GM18867 (cell line): ENCODE results near the gene PARD3.

Source experiments
- ATAC-seq: cut with Tn5 transposase; IDR thresholded peaks from one replicate; pipeline ENCODE4 v1.9.1; 2021; ENCODE audit warnings: mild to moderate bottlenecking, moderate library complexity; ENCODE audit not compliant: unreplicated experiment

Gene PARD3

DNA sequence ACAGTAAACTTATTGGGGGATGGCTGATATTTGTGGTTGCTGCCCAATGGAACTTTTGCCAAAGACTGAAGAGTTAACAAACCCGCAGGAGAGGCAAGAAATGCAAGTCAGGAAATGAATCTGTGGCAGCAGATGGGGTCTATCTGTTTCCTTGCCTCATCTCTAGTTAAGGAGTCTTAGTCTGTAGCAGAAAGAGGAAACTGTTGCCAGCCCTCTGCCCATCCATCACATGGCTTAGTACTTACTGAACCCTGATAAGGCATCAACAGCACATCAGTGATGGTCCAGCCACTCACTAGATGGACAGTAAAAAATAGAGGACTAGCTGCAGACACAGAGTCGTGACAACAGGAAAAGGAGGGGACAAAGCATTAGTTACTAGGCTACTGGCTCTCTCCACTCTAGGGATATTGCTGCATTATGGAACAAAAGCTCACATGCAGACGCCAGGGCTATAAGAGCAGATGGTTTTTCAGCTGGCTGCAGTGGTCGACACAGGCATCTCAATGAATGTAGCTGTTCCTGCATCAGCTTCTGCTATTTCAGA, 614.7 kb downstream of the PARD3 start:
- no peak for ATAC-seq

DNA sequence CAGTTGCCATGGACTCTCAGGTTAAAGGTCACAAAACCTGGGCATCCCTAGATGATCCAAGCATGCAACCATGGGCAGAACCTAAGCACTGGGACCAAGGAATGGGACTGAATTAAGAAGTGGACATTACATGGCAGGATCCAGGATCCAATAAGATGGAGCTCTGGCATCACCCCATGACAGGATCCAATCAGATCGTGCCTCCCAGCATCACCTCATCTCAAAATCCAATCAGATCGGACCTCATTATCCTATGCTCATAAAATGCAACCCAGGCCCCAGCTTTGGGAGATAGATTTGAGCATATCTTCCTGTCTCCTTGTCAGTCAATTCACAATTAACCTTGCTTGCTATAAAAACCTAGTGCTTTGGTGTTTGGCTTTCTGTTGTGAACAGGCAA, 616.1 kb downstream of the PARD3 start:
- no peak for ATAC-seq

DNA sequence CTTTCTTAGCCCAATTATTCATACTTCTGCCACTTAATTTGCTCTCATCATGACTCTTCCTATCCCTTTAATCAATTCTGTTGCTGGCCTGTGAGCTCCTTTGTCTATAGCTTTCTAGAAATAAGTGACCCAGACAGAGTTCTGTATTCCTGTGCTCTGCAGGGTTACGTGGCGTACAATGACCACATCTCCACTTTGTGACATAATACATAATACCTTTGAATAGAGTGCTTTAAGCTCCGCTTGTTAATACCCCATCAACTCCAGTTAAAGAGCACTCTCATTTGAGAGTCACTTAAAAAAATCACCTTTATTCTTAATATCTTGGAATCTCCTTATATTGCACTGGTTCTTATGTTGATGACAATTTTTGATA, 619.0 kb downstream of the PARD3 start:
- no peak for ATAC-seq

DNA sequence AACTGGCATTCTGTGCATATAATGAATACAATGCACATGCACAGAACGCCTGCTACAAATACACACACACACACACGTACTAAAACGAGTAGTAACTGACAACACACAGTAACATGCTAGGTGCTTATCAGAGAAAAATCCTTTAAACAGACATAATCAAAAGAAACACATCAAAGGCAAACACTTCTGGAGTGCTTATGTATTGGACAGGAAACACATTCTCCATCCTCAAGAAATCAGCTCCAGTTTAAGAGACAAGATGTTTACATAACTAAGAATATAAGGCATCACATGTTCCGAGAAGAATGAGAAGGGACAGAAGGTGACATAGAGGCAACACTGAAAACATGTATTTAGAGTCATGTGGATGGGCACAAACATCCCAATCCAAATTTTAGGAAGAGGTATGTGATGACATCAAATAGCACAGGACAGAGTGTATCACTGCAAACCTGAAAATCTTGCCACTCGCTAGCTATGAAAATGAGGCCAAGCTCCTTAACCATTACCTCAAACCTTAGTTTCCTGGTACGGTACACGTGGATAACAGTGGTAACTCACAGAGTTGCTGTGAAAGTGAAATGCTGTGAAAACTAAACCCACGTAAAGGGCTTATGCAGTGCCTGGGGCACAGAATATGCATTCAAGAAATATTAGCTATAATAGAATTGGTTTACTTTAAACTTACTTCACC, 619.6 kb downstream of the PARD3 start:
- no peak for ATAC-seq

DNA sequence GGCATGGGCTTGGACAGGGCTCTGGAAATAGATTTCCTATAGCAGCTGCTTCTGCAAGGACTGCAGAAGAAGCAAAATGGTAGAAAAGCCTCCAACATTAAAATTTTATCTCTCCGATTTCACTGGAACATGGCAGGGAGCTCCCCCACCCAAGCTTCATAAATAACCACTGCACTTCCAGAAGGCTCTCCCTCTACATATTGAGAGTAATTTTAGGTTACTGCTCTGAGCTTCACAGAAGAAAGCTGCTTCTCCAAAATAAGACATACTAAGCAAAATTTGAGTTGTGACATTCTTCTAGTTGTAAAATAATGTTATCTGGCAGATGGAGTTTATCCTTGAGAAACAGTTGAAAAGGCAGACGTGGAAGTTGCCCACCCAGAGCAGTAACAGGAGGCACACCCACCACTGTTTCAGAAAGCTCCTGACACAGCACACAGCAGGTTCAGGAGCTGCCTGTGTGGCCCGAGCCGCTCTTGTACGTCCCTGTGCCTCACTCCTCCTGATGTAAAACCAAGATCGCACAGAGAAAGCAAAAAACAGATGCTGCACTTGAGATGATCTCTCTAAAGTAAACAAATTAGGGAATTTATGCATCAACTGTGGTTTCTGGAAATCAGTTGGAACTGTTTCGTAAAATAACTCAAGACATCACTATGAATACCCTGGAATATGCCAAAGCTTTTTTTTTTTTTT, 621.0 kb downstream of the PARD3 start:
- ATAC-seq = no peak

DNA sequence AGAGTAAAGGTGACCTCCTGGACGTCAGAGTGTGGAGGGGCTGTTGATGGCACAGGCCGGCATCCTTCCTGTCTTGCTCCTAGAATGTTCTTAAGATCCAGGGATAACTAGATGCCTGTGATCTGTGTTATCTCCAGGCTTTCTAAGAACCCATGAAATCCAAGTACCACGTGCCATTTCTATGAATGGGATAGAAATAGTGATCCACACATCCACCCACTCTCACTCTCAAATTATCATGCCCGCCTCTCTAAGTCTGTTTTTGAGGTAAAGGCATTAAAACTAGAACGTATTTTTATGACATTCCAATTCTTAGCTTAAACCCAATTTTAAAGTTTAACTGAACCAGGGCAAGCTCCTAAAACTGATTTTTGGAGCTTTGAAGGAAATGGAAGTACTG, 622.5 kb downstream of the PARD3 start:
- ATAC-seq = no peak

DNA sequence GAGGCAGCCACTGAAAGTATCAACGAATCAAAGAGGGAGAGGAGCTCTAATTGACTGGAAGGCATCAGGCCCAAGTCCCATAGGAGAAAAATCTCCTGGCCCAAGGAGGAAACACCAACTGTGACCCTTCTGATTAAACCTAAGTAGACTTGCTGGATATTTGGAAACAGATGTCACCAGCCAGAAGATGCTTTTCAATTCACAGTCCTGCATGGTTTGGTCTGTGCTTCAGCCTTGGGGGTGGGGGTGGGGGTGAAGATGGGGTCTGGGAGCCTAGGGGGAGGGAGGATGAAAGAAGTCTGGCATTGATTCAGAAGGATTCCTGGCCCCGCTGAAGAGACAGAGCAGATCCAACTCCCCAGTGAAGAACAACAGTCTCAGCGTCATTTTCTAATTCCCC, 623.7 kb downstream of the PARD3 start:
- no peak for ATAC-seq

DNA sequence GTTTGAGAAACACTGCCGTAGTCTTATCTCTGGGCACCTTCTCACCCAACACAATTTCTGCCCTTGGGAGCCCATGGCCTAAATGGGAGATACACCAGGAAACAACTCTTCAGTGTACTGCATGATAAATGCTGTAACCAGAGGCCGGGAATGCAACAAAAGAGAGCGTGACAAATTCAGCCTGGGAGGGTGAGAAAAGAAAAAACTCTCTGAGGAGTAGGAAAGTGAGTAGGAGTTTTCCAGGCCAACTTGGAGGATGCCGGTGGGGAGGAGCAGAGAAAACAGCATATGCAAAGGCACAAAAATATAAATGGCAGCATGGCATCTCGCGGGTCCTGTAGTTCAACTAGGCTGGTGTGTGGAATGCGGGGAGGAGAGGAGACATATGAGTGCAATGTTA, 624.5 kb downstream of the PARD3 start:
- no peak for ATAC-seq

DNA sequence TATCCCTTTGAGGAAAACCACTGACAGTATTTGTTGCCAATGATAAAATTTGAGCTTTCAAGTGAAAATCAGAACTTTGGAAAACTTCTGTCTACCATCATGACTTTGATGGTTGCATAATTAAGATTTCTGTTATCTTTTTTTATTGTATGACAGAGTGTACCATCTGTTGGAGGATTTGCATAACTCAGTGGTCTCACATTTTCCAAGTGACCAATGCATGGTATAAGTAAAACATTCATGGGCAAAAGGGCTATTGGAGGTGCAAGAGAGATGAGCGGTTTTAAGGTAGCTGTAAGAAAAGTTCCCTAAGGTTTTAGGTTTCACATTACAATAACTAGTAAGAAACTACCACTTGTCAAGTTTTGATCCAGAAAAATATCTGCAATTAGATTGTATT, 625.3 kb downstream of the PARD3 start:
- no peak for ATAC-seq

DNA sequence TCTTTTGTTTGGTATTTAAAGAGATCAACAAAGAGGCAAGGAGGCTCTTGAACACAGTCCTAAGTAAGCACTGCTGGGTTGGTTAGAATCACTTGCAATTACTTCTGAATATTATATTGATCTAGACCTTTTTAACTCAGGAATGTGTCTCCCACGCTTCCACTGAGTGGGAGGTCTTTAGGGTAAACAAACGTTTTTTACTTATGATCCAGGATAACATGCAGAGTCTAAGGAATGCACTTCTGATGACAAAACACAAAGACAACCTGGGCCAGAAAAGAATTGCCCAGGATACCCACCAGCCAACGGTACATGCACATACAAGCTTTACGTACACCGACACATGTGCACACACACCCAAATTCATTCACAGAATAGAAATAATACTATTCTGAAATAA, 626.9 kb downstream of the PARD3 start:
- no peak for ATAC-seq

DNA sequence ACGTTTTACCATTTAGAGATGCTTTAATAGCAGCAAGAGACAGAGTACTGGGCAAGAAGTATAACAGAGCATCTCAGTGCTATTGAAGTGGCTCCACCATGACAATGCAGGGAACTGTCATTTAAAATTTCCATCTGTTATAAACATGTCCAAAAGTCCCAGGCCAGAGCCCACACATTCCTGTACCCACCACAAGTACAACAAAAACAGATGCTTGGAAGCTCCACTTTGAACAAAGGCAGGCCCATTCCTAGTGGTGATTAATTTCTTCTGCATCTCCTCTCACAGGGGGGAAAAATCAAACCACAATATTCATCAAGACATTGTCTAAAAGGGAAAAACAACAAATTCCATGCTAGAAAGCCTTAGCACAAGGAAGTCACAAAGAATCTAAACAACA, 627.9 kb downstream of the PARD3 start:
- no peak for ATAC-seq

DNA sequence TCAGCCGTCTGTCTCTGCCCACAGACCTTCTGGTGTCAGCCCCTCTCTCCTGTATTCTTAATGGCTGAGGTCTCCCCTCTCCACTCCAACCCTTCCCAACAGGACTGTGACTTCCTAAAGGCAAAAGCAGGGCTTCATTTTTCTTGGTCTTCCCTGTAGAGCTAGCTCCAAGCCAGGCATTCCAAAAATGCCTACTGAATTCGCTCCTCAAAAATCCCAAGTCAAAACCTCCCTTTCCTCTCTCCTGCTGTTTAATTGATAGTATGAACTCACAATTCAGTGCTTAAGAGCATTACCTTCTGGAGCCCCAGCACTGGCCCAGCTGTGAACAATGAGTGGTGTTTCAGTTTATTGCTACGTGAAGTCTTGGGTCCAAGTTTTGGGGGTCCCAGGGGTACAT, 628.4 kb downstream of the PARD3 start:
- ATAC-seq = no peak

DNA sequence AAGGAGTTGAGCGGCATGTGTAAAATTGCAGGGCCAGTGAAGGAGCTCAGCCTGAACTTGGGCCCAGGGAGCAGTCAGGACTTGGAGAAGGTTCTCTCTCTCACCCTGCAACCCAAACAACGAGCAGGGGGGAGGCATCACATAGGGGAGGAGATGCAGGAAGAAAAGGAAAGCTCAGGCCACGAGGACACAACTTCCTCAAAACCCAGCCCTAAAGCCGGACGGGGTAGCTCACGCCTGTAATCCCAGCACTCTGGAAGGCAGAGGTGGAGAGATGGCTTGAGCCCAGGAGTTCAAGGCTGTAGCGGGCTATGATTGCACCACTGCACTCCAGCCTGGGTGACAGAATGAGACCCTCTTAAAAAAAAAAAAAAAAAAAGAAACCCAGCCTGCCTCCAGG, 629.1 kb downstream of the PARD3 start:
- no peak for ATAC-seq

DNA sequence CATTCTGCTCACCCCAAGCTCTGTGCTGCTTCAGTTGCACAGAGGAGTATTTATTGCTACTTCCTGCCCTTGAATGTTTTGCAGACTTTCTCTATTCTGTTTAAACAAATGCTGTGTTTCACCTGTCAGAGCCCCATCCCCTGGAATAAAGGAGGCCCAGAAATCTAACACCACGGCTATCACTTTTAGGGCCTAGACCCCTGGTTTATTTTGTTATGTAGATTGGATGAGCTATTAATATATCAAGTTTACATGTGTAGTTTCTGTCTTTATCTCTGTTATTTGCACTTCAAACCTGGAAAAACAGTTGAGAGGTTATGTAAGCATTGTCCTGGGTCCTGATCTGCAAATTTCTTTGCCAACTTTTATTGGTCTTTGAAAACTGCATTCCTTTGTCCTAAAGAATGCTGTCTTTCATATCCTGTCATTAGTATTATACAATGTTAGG, 630.1 kb downstream of the PARD3 start:
- ATAC-seq = no peak

DNA sequence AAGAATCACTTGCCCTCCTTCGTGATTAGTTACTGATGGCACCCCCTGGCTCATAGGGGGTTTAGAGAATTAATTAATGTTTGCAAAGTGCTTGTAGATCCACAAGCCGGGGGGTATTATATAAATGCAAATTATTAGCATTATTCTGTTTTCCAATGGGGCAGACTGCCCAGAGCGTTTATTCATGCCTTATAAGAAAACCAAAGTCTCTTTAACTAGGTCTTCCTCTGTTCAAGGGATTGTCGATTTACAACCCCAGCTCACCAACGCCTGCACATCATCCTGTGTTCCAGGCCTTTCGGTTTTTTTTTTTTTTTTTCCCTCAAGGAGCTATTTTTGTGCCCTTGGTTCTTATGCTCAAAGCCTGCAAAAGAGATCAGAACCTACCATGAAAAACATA, 630.7 kb downstream of the PARD3 start:
- ATAC-seq = no peak

DNA sequence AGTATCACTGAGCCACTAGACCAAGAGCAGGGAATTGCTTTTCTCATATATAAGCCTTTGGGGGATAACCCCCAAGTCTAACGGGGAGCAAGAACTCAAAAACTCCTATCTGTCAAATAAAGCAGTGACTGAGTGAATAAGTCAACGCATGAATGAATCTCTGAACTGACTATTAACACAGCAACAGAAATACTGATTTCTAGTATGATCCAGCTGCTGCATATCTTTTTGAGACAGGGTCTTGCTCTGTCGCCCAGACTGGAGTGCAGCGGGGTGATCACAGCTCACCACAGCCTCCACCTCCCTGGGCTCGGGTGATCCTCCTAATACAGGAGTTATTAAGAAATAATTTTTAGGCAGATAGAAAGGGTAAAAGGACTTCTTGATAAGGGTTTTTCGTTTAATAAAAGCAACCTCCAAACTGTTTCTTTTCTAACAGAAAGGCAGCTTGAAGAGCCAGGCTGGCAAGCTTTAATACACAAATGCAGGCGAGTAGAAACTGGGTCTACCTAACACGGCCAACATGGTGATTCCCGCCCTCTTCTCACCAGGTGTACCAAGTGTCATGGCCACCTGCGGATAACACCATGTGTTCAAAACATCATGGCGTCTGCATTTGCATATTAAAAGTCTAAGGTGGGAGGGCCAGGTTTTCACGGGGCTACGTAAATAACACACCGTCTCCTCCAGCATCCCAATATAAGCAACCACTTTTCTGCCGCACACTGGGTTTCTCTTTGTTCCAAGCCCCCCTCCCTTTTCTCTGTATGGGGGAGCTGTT, 631.9 kb downstream of the PARD3 start:
- ATAC-seq = no peak

DNA sequence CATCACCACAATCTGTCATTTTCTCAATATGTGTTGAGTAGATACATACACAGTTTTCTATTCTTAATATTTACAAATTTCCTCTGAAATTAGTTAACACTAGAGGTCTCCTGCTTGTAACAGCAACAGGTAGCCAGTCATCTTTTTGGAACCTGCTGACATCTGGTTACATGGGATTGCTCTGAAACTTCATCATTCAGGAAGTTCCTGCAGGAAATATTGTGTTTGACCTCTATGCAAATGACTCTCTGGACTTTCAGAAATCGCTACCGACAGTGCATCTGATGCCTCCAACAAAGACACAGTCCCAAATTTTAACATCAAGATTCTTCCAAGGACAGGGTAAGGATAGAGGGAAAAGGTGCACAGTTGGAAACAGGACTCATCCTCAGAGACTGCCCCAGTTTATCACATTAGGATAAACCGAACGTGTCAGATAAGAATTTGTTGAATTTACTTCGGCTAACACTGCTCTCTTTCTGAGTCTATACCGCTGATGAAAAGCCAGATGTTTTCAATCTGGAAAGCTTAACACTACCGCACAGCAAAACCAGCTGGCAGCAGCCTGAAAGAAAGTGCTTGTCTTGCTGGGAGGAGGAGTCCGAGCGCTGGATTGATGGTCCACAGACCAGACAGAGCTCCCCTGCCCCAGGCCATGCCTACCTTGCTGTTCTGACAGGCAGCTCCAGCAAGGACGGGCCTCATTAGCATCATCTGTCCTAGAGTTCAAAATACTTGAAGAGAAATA, 633.4 kb downstream of the PARD3 start:
- no peak for ATAC-seq

DNA sequence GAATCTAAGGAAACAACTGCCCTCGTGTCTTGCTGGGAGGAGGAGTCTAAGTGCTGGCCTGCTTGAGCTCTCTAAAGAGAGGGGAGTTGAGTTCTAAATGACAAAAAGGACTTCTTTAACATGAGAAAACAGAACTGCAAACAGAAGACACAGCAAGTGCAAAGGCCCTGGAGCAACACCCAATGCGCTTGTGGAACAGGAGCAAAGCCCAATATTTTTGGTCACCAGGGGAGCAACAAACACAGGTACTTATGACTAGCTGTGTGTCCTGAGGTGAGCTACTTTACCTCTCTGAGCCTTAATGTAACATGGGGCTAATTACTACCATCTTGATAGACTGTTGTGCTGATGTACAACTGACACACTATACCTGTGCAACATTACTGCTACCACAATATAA, 634.3 kb downstream of the PARD3 start:
- no peak for ATAC-seq

DNA sequence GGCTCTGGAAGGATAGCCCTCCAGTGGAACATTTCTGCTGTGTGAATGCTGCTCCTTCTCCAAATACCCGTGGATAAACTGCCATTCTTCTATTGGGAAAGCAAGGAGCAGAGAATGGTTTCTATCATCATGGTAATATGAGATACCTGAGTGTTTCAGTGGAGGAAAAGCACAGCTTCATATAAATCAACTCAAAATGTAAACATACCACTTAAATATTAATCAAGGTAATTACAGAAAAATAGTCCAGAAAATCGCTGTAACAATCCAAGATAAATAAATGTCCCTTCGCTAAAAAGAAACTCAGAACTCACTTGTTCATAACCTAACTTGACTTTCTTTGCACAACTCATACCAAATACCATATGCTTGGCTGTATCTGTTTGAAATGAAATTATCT, 635.8 kb downstream of the PARD3 start:
- ATAC-seq = no peak

DNA sequence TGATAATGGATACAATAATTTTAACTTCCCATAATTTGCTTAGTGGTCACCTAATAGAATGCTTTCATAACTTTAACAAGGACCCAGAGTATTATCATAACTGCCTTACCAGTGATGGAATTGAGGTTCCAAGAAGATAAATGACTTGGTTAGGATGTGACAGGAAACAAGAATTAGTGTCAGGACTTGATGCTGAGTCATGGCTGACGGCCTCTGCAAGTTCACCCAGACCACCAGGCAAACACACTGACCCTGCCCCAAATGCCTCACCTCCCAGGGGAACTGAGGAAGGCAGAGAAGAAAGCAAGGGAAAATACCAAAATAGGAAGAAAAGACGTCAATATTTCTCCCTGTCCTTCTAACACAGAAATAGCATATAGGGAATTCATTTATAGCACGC, 636.3 kb downstream of the PARD3 start:
- no peak for ATAC-seq

DNA sequence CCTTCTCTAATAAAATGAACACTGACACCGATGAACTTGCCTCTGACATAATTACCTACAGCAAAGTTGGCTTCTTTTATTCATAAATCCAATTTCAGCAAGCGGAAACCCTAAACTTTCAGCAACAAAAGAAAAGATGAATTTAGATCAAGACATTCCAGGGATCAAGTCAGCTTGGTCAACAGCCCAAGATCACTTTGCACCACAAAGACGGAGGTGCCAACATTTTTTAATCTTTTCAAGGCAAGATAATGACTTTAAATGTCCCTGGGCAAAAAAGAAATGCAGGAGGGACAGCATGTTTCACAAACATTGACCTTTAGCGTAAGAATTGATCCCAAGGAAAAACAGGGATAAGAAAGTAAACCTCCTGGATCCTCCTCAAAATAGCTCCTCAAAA, 636.9 kb downstream of the PARD3 start:
- ATAC-seq = no peak
